ENCODE data around the gene CCSAP.

The CCSAP gene

DNA sequence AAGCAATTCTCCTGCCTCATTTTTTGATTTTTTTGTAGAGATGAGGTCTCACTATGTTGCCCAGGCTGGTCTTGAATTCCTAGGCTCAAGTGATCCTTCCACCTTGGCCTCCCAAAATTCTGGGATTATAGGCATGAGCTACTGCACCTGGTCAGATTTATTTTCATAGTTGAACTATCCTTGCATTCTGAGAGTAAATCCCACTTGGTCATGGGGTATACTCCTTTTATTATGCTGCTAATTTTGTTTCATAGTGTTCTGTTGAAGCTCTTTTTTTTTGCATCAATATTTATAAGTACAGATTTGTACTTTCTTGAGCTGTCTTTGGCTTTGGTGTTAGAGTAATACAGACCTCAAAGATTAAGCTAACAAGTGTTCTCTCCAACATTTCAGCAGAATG is 12.8 kb upstream of the CCSAP start:
- no peak for ATAC-seq

DNA sequence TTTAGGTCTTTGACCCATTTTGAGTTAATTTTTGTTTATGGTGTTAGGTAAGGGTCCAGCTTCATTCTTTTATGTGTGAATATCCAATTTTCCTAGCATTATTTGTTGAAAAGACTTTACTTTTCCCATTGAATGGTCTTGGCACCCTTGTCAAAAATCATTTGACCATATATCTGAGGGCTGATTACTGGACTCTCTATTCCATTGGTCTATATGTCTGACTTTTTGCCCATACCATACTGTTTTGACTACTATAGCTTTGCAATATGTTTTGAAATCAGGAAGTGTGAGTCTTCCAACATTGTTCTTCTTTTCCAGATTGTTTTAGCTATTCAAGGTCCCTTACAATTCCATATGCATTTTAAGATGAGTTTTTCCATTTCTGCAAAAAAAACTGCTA is 11.4 kb upstream of the CCSAP start:
- TF ChIP-seq RARB (CRISPR knock-in tag; IDR thresholded peaks at IDR 0.05) (no peak), ISL1 (CRISPR knock-in tag; IDR thresholded peaks at IDR 0.05) (no peak), GLIS3 (CRISPR knock-in tag; IDR thresholded peaks at IDR 0.05) (no peak), TCF4 (CRISPR knock-in tag; IDR thresholded peaks at IDR 0.05; ENCODE audit: borderline replicate concordance) (no peak), ZNF565 (CRISPR knock-in tag; conservative IDR thresholded peaks at IDR 0.05; ENCODE audit: low read depth) (no peak), BACH2 (CRISPR knock-in tag; IDR thresholded peaks at IDR 0.05; ENCODE audit: borderline replicate concordance) (no peak), PPARA (CRISPR knock-in tag; IDR thresholded peaks at IDR 0.05; ENCODE audit: borderline replicate concordance) (no peak), ZC3H10 (CRISPR knock-in tag; IDR thresholded peaks at IDR 0.05) (no peak), ESRRG (CRISPR knock-in tag; IDR thresholded peaks at IDR 0.05) (no peak), ZFP30 (CRISPR knock-in tag; IDR thresholded peaks at IDR 0.05) (no peak), ZNF70 (CRISPR knock-in tag; IDR thresholded peaks at IDR 0.05) (no peak), CSDC2 (CRISPR knock-in tag; IDR thresholded peaks at IDR 0.05) (no peak), SNAI2 (CRISPR knock-in tag; IDR thresholded peaks at IDR 0.05) (no peak), ZFP3 (CRISPR knock-in tag; IDR thresholded peaks at IDR 0.05) (no peak), TOX (CRISPR knock-in tag; IDR thresholded peaks at IDR 0.05; ENCODE audit: borderline replicate concordance) (no peak), OSR1 (CRISPR knock-in tag; IDR thresholded peaks at IDR 0.05) (no peak)
- TF ChIP-seq, protein P1, sequence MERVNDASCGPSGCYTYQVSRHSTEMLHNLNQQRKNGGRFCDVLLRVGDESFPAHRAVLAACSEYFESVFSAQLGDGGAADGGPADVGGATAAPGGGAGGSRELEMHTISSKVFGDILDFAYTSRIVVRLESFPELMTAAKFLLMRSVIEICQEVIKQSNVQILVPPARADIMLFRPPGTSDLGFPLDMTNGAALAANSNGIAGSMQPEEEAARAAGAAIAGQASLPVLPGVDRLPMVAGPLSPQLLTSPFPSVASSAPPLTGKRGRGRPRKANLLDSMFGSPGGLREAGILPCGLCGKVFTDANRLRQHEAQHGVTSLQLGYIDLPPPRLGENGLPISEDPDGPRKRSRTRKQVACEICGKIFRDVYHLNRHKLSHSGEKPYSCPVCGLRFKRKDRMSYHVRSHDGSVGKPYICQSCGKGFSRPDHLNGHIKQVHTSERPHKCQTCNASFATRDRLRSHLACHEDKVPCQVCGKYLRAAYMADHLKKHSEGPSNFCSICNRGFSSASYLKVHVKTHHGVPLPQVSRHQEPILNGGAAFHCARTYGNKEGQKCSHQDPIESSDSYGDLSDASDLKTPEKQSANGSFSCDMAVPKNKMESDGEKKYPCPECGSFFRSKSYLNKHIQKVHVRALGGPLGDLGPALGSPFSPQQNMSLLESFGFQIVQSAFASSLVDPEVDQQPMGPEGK (CRISPR knock-in tag; IDR thresholded peaks at IDR 0.05; ENCODE audit: borderline replicate concordance): no peak
- TF ChIP-seq, protein P2, sequence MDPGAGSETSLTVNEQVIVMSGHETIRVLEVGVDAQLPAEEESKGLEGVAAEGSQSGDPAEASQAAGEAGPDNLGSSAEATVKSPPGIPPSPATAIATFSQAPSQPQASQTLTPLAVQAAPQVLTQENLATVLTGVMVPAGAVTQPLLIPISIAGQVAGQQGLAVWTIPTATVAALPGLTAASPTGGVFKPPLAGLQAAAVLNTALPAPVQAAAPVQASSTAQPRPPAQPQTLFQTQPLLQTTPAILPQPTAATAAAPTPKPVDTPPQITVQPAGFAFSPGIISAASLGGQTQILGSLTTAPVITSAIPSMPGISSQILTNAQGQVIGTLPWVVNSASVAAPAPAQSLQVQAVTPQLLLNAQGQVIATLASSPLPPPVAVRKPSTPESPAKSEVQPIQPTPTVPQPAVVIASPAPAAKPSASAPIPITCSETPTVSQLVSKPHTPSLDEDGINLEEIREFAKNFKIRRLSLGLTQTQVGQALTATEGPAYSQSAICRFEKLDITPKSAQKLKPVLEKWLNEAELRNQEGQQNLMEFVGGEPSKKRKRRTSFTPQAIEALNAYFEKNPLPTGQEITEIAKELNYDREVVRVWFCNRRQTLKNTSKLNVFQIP (CRISPR knock-in tag; IDR thresholded peaks at IDR 0.05; ENCODE audit: borderline replicate concordance, low read depth): no peak
- no peak for ATAC-seq

More for the DNA sequence above, 12.8 kb upstream of the CCSAP start:
- TF ChIP-seq, protein P1 (CRISPR knock-in tag; IDR thresholded peaks at IDR 0.05; ENCODE audit: borderline replicate concordance): no peak
- TF ChIP-seq ZFP3 (CRISPR knock-in tag; IDR thresholded peaks at IDR 0.05) (no peak), ESRRG (CRISPR knock-in tag; IDR thresholded peaks at IDR 0.05) (no peak), OSR1 (CRISPR knock-in tag; IDR thresholded peaks at IDR 0.05) (no peak), TOX (CRISPR knock-in tag; IDR thresholded peaks at IDR 0.05; ENCODE audit: borderline replicate concordance) (no peak)
- TF ChIP-seq, protein P3, sequence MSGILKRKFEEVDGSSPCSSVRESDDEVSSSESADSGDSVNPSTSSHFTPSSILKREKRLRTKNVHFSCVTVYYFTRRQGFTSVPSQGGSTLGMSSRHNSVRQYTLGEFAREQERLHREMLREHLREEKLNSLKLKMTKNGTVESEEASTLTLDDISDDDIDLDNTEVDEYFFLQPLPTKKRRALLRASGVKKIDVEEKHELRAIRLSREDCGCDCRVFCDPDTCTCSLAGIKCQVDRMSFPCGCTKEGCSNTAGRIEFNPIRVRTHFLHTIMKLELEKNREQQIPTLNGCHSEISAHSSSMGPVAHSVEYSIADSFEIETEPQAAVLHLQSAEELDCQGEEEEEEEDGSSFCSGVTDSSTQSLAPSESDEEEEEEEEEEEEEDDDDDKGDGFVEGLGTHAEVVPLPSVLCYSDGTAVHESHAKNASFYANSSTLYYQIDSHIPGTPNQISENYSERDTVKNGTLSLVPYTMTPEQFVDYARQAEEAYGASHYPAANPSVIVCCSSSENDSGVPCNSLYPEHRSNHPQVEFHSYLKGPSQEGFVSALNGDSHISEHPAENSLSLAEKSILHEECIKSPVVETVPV (CRISPR knock-in tag; IDR thresholded peaks at IDR 0.05): no peak

DNA sequence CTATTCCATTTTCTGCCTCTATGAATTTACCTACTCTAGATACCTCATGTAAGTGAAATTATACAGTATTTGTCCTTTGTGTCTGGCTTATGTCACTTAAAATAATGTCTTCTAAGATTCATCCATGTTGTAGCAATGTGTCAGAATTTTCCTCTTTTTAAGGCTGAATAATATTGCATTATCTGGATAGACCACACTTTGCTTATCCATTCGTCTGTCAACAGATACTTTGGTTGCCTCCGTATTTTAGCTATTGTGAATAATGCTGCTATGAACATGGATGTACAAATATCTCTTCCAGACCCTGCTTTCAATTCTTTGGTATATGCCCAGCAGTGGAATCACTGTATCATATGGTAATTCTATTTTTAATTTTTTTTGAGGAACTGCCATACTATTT is 10.1 kb upstream of the CCSAP start:
- ATAC-seq: no peak
- TF ChIP-seq CSDC2 (CRISPR knock-in tag; IDR thresholded peaks at IDR 0.05): no peak
- no peak for TF ChIP-seq ZFP3 (CRISPR knock-in tag; IDR thresholded peaks at IDR 0.05)
- no peak for TF ChIP-seq TCF4 (CRISPR knock-in tag; IDR thresholded peaks at IDR 0.05; ENCODE audit: borderline replicate concordance)
- TF ChIP-seq, protein P1 (CRISPR knock-in tag; IDR thresholded peaks at IDR 0.05; ENCODE audit: borderline replicate concordance): no peak
- TF ChIP-seq, protein P4, sequence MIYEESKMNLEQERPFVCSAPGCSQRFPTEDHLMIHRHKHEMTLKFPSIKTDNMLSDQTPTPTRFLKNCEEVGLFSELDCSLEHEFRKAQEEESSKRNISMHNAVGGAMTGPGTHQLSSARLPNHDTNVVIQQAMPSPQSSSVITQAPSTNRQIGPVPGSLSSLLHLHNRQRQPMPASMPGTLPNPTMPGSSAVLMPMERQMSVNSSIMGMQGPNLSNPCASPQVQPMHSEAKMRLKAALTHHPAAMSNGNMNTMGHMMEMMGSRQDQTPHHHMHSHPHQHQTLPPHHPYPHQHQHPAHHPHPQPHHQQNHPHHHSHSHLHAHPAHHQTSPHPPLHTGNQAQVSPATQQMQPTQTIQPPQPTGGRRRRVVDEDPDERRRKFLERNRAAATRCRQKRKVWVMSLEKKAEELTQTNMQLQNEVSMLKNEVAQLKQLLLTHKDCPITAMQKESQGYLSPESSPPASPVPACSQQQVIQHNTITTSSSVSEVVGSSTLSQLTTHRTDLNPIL (CRISPR knock-in tag; IDR thresholded peaks at IDR 0.05; ENCODE audit: low read depth): no peak
- TF ChIP-seq, protein P2 (CRISPR knock-in tag; IDR thresholded peaks at IDR 0.05; ENCODE audit: borderline replicate concordance, low read depth): no peak
- no peak for TF ChIP-seq BACH2 (CRISPR knock-in tag; IDR thresholded peaks at IDR 0.05; ENCODE audit: borderline replicate concordance)
- TF ChIP-seq OSR1 (CRISPR knock-in tag; IDR thresholded peaks at IDR 0.05): no peak
- no peak for TF ChIP-seq ZNF8 (CRISPR knock-in tag; IDR thresholded peaks at IDR 0.05)

Data from SK-N-SH treated with all-trans-retinoic acid at 6 μM for 48 hours (cell line).